DND-41 (cell line): ENCODE results near the gene AP1M2.

Source experiments
- EZH2 ChIP-seq: IDR thresholded peaks from 3 replicates; pipeline ENCODE4 v1.6.1; 2012; ENCODE audit warnings: borderline replicate concordance, low read depth, mild to moderate bottlenecking, moderate library complexity, low read length, inconsistent platforms; ENCODE audit not compliant: severe bottlenecking
- TF ChIP-seq, protein P1 (sequence below): IDR thresholded peaks from 2 replicates; pipeline ENCODE4 v1.5.1; 2012; ENCODE audit warnings: borderline replicate concordance, low read length, moderate library complexity, mild to moderate bottlenecking; ENCODE audit not compliant: poor library complexity, severe bottlenecking; ENCODE audit errors: extremely low read depth

DNA sequence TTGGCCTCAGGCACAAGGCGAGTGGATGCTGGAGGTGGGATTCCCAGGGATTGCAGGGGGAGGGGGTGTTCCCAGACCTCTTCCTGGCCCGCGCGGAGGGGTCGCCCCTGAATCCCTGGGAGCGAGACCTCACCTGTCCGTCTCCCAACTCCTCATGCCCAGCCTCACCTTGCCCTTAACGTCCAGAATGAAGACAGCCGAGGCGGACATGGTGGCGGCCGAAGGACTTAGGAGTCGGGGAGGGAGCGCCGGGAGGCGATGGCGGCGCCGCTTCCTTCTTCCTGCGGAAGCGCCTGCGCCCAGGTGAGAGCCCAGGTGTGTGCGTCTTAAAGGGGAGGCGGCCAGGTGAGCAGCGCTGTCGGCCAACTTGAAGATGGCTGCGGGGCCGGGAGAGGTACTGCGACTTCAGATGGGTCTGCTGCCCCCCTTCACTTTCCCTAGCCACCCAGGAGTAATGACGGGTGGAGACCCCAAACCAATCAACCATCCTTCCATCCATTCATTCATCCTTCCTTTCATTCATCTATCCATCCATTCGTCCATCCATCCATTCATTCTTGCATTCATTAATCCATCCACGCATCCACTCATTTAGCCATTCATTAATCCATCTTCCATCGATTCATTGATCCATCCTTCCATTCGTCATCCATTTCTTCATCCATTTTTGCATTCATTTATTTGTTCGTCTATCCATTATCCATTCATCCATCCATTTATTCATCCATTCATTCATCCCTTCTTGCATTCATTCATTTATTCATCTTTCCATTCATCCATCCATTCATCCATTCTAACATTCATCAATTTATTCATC is at the start of gene AP1M2:
- TF ChIP-seq EZH2: no peak
- TF ChIP-seq, protein P1, sequence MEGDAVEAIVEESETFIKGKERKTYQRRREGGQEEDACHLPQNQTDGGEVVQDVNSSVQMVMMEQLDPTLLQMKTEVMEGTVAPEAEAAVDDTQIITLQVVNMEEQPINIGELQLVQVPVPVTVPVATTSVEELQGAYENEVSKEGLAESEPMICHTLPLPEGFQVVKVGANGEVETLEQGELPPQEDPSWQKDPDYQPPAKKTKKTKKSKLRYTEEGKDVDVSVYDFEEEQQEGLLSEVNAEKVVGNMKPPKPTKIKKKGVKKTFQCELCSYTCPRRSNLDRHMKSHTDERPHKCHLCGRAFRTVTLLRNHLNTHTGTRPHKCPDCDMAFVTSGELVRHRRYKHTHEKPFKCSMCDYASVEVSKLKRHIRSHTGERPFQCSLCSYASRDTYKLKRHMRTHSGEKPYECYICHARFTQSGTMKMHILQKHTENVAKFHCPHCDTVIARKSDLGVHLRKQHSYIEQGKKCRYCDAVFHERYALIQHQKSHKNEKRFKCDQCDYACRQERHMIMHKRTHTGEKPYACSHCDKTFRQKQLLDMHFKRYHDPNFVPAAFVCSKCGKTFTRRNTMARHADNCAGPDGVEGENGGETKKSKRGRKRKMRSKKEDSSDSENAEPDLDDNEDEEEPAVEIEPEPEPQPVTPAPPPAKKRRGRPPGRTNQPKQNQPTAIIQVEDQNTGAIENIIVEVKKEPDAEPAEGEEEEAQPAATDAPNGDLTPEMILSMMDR: no peak
